Activated B cell treated with CpG ODN at 0.5 μM for 24 hours (primary cell): ENCODE measurements around the gene NPPA. TPM values are rescaled to one million over a fixed set of nuclear protein-coding genes. Genes with fewer than 3 reads are reported as not detected.

Source experiments
- ATAC-seq: fragments of 200-7000 bp; cut with Tn5 transposase; one replicate; pipeline ENCODE4 v1.10.0; 2021; ENCODE audit warnings: low read depth, mild to moderate bottlenecking, moderate library complexity
- CTCF ChIA-PET: fragments of 350-600 bp; sonication (Branson Sonifier 250); formaldehyde crosslinking; loops from one replicate; lab custom pipeline; 2021; ENCODE audit warnings: antibody characterized with exemption; lab: Charles Lee
- POLR2A ChIA-PET: fragments of 350-600 bp; sonication (Branson Sonifier 250); formaldehyde crosslinking; loops from one replicate; lab custom pipeline; 2021; ENCODE audit warnings: antibody characterized with exemption; lab: Charles Lee
- DNase-seq: peaks from one replicate; pipeline ENCODE4 v3.0.0; 2022
- H3K27ac Mint-ChIP-seq: one replicate; pipeline ENCODE4 v1.8.0; 2020; ENCODE audit warnings: mixed read lengths
- H3K27me3 Mint-ChIP-seq: one replicate; pipeline ENCODE4 v1.8.0; 2021; ENCODE audit warnings: mixed read lengths
- H3K36me3 Mint-ChIP-seq: one replicate; pipeline ENCODE4 v1.8.0; 2021; ENCODE audit warnings: low read depth, mixed read lengths
- H3K4me1 Mint-ChIP-seq: one replicate; pipeline ENCODE4 v1.8.0; 2021; ENCODE audit warnings: mixed read lengths
- H3K4me3 Mint-ChIP-seq: one replicate; pipeline ENCODE4 v1.8.0; 2020; ENCODE audit warnings: mild to moderate bottlenecking, mixed read lengths
- H3K9me3 Mint-ChIP-seq: one replicate; pipeline ENCODE4 v1.8.0; 2020; ENCODE audit warnings: mixed read lengths
- CTCF ChIP-seq: fragments of 200-600 bp; IDR thresholded peaks from one replicate; pipeline ENCODE4 v1.8.0; 2022; ENCODE audit warnings: antibody characterized with exemption, mild to moderate bottlenecking
- intact Hi-C: fragments of 100-400 bp; cut with micrococcal nuclease; formaldehyde crosslinking; loops from one replicate; pipeline ENCODE4 v1.15.1; 2024
- total RNA-seq: library from RNA; stranded (reverse); gene quantifications from 2 replicates; pipeline ENCODE4 v1.2.3, GENCODE V29; 2022

Gene NPPA
- total RNA-seq, 1 donor from 2014 or later = not detected

GRCh38 chr1:11888206-11888876, 40.8 kb upstream of the NPPA start:
- intact Hi-C loops = no loop called here
- ChIA-PET POLR2A (interaction anchor here (2.1 kb wide), 1 partner anchor 19 kb away, joined by 8 read pairs; no protein-coding TSS in a partner anchor), CTCF (interaction anchor here (0.9 kb wide), 1 partner anchor 851 kb away, joined by 3 read pairs; no protein-coding TSS in a partner anchor)
- Mint-ChIP-seq H3K36me3 (no peaks in the 10 kb centered on the region), H3K4me1 (no peaks in the 10 kb centered on the region), H3K27ac (no peak overlapping the region), H3K4me3 (no peak overlapping the region), H3K9me3 (no peaks in the 10 kb centered on the region), H3K27me3 (no peaks in the 10 kb centered on the region)
- TF ChIP-seq CTCF = no peak
- DNase-seq (no peak), ATAC-seq (no peak)

GRCh38 chr1:11887666-11888007, 40.1 kb upstream of the NPPA start:
- no peak overlapping the region for H3K27ac Mint-ChIP-seq
- DNase-seq (no peak), ATAC-seq (no peak)
- POLR2A ChIA-PET = interaction anchor here (2.1 kb wide), 1 partner anchor 20 kb away, joined by 8 read pairs; no protein-coding TSS in a partner anchor
- no peaks in the 10 kb centered on the region for H3K9me3 Mint-ChIP-seq
- no peaks in the 10 kb centered on the region for H3K36me3 Mint-ChIP-seq
- no peak for TF ChIP-seq CTCF
- H3K4me1 Mint-ChIP-seq = no peaks in the 10 kb centered on the region
- intact Hi-C loops = no loop called here
- CTCF ChIA-PET = no interaction called here
- H3K4me3 Mint-ChIP-seq = no peak overlapping the region
- peaks cover 6% of the 10 kb centered on the region for H3K27me3 Mint-ChIP-seq

GRCh38 chr1:11886986-11887665, 39.5 kb upstream of the NPPA start:
- no peak overlapping the region for H3K27ac Mint-ChIP-seq
- no peak for ATAC-seq

GRCh38 chr1:11885916-11886315, 38.3 kb upstream of the NPPA start:
- Mint-ChIP-seq H3K27me3 (peaks cover 15% of the 10 kb centered on the region), H3K27ac (no peak overlapping the region), H3K9me3 (no peaks in the 10 kb centered on the region), H3K4me1 (no peaks in the 10 kb centered on the region), H3K36me3 (no peaks in the 10 kb centered on the region), H3K4me3 (no peak overlapping the region)
- CTCF ChIA-PET = no interaction called here
- ATAC-seq = no peak
- POLR2A ChIA-PET = no interaction called here
- TF ChIP-seq CTCF = no peak
- intact Hi-C loops = no loop called here
- DNase-seq = no peak

More at GRCh38 chr1:11886986-11887665, 39.5 kb upstream of the NPPA start:
- Mint-ChIP-seq H3K27me3 (peaks cover 7% of the 10 kb centered on the region), H3K9me3 (no peaks in the 10 kb centered on the region), H3K4me1 (no peaks in the 10 kb centered on the region), H3K36me3 (no peaks in the 10 kb centered on the region), H3K4me3 (no peak overlapping the region)
- CTCF ChIA-PET = no interaction called here
- DNase-seq = no peak
- intact Hi-C loops = no loop called here
- POLR2A ChIA-PET = interaction anchor here (2.1 kb wide), 1 partner anchor 20 kb away, joined by 8 read pairs; no protein-coding TSS in a partner anchor
- no peak for TF ChIP-seq CTCF

GRCh38 chr1:11882814-11883538, 35.4 kb upstream of the NPPA start:
- ATAC-seq (no peak), DNase-seq (no peak)
- no peak overlapping the region for H3K4me3 Mint-ChIP-seq
- TF ChIP-seq CTCF = no peak
- H3K36me3 Mint-ChIP-seq = no peaks in the 10 kb centered on the region
- H3K9me3 Mint-ChIP-seq = no peaks in the 10 kb centered on the region
- peaks cover 15% of the 10 kb centered on the region for H3K27me3 Mint-ChIP-seq
- CTCF ChIA-PET = no interaction called here
- intact Hi-C loops = no loop called here
- no peaks in the 10 kb centered on the region for H3K4me1 Mint-ChIP-seq
- POLR2A ChIA-PET = no interaction called here
- H3K27ac Mint-ChIP-seq = no peak overlapping the region
